Lung (tissue), 12 donors: ENCODE results near the gene HMGCS2. TPM values are rescaled to one million over a fixed set of nuclear protein-coding genes. Genes with fewer than 3 reads are reported as not detected.
A peak's percentile ranks its signal among the peaks of the same experiment; 100 is the strongest.
"Not testable (repeated sequence)": the region's sequence is repeated elsewhere in the genome, so short reads cannot be mapped to it uniquely, and the experiment has no call there.

Experiments
- ATAC-seq: fragments of 200-7000 bp; cut with Tn5 transposase; one replicate; pipeline ENCODE4 v1.9.1; 2020; ENCODE audit warnings: moderate number of reproducible peaks; ENCODE audit not compliant: insufficient read depth, low FRiP score
- DNase-seq, 3 donors: peaks; one replicate each; pipeline ENCODE4 v3.0.0-alpha.2; 2013 to 2017
- H3K27ac ChIP-seq, 2 donors: one replicate each; pipeline ENCODE4 v1.5.1; 2013; ENCODE audit warnings: mild to moderate bottlenecking in 2 of 2, moderate library complexity in 2 of 2, control low read depth in 1 of 2, inconsistent platforms in 1 of 2, low read depth in 1 of 2, low read length in 1 of 2
- H3K27me3 ChIP-seq, 3 donors: one replicate each; pipeline ENCODE4 v1.5.1; 2013; ENCODE audit warnings: low read length in 2 of 3; ENCODE audit not compliant: control insufficient read depth in 3 of 3, insufficient read depth in 3 of 3
- H3K36me3 ChIP-seq, 4 donors: one replicate each; pipeline ENCODE4 v1.5.1; 2013; ENCODE audit warnings: low read length in 4 of 4, mild to moderate bottlenecking in 1 of 4, moderate library complexity in 1 of 4; ENCODE audit not compliant: control insufficient read depth in 4 of 4, insufficient read depth in 4 of 4
- H3K4me1 ChIP-seq, 5 donors: one replicate each; pipeline ENCODE4 v1.5.1; 2013; ENCODE audit warnings: low read length in 5 of 5, mild to moderate bottlenecking in 2 of 5, moderate library complexity in 1 of 5; ENCODE audit not compliant: control insufficient read depth in 5 of 5, insufficient read depth in 5 of 5
- H3K4me3 ChIP-seq: one replicate; pipeline ENCODE4 v1.5.1; 2013; ENCODE audit warnings: mild to moderate bottlenecking, control low read depth, moderate library complexity
- H3K9ac ChIP-seq, 2 donors: one replicate each; pipeline ENCODE4 v1.5.1; 2013; ENCODE audit warnings: low read length in 2 of 2, control low read depth in 1 of 2; ENCODE audit not compliant: insufficient read depth in 1 of 2
- H3K9me3 ChIP-seq, 4 donors: one replicate each; pipeline ENCODE4 v1.5.1; 2013; ENCODE audit warnings: low read length in 3 of 4, mild to moderate bottlenecking in 1 of 4, moderate library complexity in 1 of 4; ENCODE audit not compliant: control insufficient read depth in 4 of 4, insufficient read depth in 3 of 4
- WGBS, 2 donors: extraction: QIAGEN DNeasy Blood & Tissue Kit; methylation state at CpG; one replicate each; pipeline ENCODE4 v1.1.7; 2013; 5-methylcytosine and 5-hydroxymethylcytosine counted together
- polyA plus RNA-seq, 2 donors: library from polyadenylated mRNA; stranded (reverse); fragments of 200-250 nt; gene quantifications; one replicate each; pipeline ENCODE4 v1.2.1, GENCODE V29; 2013
- total RNA-seq, 2 donors: library from RNA; depleted of rRNA in 1 of 2; stranded (reverse); fragments of >200 nt in 1 of 2; gene quantifications; one replicate each; pipeline ENCODE4 v1.2.1, GENCODE V29; 2014 to 2021
- TF ChIP-seq, protein P1 (sequence below): IDR thresholded peaks from 2 replicates; pipeline ENCODE4 v1.5.1; 2012; ENCODE audit warnings: mild to moderate bottlenecking; ENCODE audit errors: control extremely low read depth, extremely low read depth
- donor health status: control.
- donor health status: control.
- donor health status: Bipolar disorder and iron deficiency.
- donor health status: healthy.
- donor health status: DM: yes; HTN: yes; CAD: no.

Gene HMGCS2
- total and polyA plus RNA-seq, 4 donors, result 0.28 to 4.2 (median 0.52) TPM; not detected in 1

DNA sequence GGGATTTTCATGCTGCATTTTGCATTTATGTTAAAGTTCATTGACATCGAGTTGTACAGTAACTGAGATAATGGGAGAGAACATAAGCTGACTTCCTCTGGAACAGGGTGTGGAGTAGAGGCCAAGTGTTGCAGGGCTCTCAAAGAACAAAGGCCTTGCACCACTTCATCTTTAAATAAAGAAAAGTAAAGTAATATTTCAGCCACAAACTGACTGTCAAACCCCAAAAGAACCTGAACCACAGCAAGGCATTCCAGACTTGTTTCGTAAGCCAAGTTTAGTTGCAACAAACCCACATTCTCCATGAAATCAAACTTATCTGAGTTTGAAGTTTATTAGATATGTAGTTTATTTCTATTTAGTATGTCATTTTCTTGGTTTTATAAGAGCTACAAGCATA is 19.1 kb upstream of the HMGCS2 start:
- DNase-seq (peak; percentile 29 to 63 (median 46)), ATAC-seq (no peak)
- 16 to 25% methylated on average over 2 of the region's 2 CpGs for WGBS, 2 donors

DNA sequence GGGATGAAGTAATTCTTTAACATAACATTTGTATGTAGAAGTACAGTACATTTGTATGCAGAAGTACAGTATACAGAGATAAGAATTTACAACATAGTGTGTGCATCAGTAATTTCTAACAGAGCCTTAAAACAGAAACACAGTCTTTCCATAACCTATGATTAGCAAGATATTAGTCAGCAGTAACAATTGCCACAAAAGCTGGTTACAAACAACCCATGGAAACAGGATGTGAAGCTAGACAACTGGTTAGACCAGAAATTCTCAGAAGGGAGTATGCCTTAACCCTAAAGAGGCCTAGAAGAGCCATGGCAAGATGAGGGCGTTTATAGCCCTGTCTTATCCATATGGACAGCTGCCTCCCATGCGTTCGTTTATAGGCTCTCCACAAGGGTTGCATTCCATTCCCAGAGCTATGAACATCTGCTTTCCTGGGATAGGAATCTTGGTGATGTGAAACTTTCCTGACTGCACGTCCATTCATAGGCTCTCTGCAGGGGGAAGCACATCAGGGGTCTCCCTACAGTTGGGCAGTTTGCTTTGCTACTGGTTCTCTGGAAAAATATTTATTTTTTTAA is 17.9 kb upstream of the HMGCS2 start:
- not testable (repeated sequence) for ATAC-seq, H3K9me3 ChIP-seq, H3K4me3 ChIP-seq, H3K9ac ChIP-seq, H3K36me3 ChIP-seq, DNase-seq, H3K27me3 ChIP-seq, H3K27ac ChIP-seq
- H3K4me1 ChIP-seq, result peaks cover 0 to 39% (median 15%) of the 10 kb centered on the region in 5 donors
- WGBS, 2 donors, result 68 to 77% methylated on average over 4 of the region's 4 CpGs

More for the DNA sequence above, 19.1 kb upstream of the HMGCS2 start:
- Histone ChIP-seq H3K4me1 (peaks cover 0 to 37% (median 16%) of the 10 kb centered on the region in 5 donors), H3K36me3 (no peaks in the 10 kb centered on the region), H3K9me3 (no peaks in the 10 kb centered on the region), H3K27ac (no peak overlapping the region), H3K27me3 (no peaks in the 10 kb centered on the region), H3K4me3 (no peak overlapping the region), H3K9ac (no peak overlapping the region)
- TF ChIP-seq, protein P1, sequence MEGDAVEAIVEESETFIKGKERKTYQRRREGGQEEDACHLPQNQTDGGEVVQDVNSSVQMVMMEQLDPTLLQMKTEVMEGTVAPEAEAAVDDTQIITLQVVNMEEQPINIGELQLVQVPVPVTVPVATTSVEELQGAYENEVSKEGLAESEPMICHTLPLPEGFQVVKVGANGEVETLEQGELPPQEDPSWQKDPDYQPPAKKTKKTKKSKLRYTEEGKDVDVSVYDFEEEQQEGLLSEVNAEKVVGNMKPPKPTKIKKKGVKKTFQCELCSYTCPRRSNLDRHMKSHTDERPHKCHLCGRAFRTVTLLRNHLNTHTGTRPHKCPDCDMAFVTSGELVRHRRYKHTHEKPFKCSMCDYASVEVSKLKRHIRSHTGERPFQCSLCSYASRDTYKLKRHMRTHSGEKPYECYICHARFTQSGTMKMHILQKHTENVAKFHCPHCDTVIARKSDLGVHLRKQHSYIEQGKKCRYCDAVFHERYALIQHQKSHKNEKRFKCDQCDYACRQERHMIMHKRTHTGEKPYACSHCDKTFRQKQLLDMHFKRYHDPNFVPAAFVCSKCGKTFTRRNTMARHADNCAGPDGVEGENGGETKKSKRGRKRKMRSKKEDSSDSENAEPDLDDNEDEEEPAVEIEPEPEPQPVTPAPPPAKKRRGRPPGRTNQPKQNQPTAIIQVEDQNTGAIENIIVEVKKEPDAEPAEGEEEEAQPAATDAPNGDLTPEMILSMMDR, result no peak

DNA sequence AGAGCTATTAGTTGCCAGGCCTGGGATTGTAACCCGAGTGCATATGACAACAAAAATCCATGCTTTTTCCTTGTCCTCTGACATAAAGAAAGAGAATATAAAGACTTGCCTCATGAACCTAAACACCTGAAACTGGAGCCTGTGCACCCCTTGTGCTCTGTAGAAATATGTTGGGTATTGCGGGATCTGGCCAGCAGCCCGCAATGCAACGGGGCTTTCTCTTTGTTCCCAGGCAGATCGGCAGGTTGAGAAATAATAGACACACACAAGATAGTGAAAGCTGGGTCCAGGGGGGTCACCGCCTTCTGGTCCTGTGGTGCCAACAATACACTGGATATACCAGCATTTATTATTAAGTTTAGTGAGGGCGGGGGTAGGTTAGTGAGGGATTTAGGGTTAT is 17.3 kb upstream of the HMGCS2 start:
- not testable (repeated sequence) for ATAC-seq, H3K27ac ChIP-seq, H3K9ac ChIP-seq, H3K36me3 ChIP-seq, H3K4me3 ChIP-seq, DNase-seq, H3K9me3 ChIP-seq, H3K27me3 ChIP-seq
- H3K4me1 ChIP-seq, result peaks cover 0 to 40% (median 15%) of the 10 kb centered on the region in 5 donors
- 56 to 64% methylated on average over 7 of the region's 7 CpGs for WGBS, 2 donors

DNA sequence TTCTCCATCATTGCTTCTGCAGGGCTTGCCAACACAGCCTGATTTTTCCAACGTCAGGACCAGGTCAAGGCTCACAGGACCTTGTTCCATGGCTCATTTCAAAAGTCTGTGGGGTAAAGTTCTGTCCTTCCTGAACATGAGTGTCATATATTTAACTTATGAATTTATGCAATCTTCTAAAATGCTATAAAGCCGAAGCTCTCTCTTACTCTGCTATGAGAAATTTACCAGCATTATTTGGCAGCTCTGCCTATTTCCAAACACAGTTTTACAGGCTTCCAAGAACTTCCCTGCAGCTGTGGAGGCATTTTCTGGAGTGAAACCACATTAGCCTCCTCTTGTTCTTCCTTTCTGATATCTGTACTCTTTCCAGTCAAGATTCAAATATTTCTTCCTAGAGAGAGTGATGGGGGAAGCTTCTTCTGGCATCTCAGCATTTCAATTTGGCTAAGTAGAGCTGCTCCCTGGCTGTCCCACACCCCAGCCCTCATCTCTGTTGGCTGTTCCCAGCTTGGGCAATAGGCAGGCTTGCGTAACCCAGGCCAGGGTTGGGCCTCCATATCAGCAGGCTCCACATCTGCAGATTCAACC is 15.6 kb upstream of the HMGCS2 start:
- DNase-seq (peak; percentile 70 to 90 (median 88)), ATAC-seq (peak; percentile 20)
- WGBS, 2 donors, result 31 to 41% methylated on average over 3 of the region's 3 CpGs
- Histone ChIP-seq H3K36me3 (no peaks in the 10 kb centered on the region), H3K9ac (no peak overlapping the region), H3K4me3 (no peak overlapping the region), H3K9me3 (no peaks in the 10 kb centered on the region), H3K4me1 (peaks cover 2 to 57% (median 25%) of the 10 kb centered on the region in 5 donors), H3K27ac (no peak overlapping the region), H3K27me3 (no peaks in the 10 kb centered on the region)
- TF ChIP-seq, protein P1, result no peak
